HuH-7.5 (cell line): ENCODE results near the gene INPP5A.

Experiments
- DNase-seq: peaks from one replicate; pipeline ENCODE4 v3.0.0; 2011; ENCODE audit warnings: low spot score

Gene INPP5A

DNA sequence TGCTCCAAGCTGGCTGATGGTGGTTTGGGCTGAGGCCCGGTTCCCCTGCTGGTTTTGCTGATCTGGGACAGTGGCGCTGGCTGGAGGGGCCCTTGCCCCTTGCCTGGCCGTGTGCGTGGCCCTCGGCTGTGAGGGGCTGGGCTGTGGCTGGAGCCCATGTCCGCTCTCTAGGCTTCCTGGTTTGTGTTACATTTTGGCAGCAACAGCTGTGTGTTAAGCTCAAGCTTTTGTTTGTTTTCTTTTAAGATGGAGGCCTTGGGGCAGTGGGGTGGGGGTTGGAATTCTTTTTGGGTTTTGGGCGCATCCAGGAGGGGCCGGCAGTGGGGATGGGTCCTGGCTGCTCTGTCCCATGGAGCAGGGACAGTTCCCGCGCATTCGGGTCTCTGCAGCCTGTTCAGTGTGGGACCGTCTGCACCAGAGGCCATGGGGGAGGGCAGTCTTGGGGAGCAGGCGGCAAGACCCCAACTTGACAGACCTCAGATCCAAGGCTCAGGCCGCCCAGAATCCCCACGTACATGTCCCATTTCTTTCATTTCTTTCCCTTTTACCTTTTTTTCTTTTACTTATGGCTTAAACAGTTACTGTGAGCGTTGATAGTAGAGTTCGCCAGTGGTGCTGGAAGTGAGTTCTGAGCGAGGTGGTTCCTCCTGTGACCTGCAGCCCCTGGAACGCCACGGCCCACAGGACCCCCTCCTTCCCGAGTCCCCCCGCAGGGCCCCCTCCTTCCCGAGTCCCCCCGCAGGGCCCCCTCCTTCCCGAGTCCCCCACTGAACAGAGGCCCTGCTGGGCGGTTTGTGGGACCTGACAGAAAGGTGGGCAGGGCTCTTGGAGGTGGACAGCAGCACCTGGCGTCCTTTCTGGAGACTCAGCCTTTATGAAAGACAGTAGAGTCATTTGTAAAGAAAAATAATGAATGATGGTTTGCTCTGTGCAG, 75.3 kb downstream of the INPP5A start:
- DNase-seq, result no peak

DNA sequence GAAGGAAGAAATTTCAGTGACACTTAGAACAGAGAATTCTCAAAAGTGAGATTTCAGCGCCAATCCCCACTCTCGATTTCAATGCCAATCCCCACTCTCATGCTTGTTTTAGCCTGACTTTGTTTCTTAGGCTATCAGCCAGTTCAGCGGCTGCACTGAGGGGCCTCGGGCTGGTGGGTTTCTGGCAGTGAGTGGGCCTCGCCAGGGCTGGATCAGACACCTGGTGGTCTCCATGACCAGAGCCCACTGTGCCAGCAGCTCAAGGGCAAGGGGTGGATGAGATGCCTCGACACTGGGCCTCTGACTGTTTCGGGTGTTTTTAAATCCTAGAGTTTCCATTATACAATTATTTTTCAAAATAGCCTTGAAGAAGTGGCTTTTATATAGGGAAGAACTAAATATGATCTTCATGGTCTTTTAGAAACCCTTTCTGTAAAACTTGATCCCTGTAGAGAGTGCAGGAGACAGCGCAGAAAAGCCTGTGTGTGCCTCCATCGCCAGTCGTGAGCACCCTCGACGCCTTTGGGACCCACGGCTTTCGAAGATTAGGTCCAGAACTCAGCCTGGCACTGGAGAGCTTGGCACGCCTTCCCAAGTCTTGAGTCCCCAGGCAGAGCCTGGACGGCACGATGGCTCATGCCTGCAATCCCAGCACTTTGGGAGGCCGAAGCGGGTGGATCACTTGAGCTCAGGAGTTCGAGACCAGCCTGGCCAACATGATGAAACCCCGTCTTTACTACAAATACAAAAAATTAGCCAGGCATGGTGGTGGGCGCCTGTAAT, 76.2 kb downstream of the INPP5A start:
- DNase-seq, result no peak

DNA sequence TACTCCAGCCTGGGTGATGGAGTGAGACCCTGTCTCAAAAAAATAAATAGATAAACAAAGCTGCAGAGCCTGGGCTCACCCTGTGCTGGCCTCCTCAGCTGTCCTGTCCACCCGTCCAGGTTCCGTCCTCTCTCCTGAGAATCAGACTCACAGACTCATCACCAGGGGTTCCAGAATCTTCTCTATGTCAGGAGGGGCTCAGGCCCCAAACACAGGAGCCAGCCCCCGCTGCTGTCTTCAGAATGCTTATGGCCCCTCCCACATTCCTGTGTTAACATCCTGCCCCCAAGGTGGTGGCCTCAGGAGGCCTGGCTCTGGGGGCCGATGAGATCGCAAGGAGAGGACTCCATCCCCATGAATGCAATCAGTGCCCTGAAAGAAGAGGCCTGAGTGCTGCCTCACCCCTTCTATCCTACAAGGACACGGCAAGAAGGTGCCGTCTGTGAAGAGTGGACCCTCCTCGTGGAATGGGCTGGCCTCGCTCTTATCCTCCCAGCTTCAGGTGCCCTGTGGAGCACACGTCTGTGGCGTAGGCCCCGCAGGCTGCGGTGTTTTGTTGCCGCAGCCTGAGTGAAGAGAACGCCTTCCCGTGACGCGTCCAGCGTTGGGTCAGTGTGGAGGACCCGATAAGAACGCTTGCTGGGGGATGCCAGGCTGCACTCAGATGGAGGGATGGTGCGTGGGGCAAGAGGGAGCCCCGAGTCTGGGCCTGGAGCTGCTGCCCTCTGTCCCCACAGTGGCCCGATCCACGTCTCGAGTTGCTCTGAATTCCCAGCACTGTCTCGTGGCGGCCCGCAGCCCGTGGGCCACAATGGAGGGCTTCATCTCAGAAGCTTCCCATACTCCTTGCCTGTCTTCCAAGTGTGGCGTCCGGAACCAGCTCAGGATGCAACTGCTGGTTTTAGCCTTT, 77.1 kb downstream of the INPP5A start:
- no peak for DNase-seq

DNA sequence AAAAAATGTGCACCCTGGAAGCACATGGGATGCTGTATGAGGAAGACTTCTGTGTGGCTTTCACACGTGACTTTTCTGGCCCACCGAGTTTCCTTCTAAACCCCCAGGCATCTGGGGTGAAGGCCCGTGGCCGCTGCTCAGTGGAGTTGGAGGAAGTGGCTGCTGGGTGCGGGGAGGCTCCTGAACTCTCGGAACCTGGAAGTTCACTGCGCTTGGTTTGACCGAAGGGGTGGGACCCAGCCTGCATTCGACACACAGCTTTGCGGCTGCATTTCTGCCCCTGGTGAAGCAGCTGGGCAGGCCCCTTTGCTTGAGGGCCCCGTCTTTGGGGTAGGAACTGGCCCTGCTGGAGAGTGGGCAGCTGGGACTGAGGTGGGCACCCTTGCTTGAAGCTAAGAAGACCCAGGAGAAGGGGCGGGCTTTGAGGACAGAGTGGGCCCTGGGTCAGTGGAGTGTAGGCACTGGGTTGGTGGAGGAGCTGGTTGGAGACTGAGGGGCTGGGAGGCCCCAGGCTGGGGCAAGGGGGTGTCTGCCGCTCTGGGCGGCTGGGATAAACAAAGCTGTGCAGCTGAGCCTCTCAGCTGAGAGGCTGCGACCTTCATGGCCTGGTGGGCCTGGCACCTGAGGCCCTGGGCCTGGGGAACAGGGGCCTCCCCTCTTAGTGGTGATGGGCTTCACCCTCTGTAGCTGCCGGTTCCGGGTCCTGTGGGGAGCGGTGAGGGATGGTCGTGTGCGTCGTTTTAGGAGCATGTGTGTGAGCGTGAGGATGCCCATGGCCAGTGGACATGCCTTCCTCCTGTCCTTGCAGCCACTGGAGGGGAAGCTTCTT, 78.0 kb downstream of the INPP5A start:
- DNase-seq, result no peak

DNA sequence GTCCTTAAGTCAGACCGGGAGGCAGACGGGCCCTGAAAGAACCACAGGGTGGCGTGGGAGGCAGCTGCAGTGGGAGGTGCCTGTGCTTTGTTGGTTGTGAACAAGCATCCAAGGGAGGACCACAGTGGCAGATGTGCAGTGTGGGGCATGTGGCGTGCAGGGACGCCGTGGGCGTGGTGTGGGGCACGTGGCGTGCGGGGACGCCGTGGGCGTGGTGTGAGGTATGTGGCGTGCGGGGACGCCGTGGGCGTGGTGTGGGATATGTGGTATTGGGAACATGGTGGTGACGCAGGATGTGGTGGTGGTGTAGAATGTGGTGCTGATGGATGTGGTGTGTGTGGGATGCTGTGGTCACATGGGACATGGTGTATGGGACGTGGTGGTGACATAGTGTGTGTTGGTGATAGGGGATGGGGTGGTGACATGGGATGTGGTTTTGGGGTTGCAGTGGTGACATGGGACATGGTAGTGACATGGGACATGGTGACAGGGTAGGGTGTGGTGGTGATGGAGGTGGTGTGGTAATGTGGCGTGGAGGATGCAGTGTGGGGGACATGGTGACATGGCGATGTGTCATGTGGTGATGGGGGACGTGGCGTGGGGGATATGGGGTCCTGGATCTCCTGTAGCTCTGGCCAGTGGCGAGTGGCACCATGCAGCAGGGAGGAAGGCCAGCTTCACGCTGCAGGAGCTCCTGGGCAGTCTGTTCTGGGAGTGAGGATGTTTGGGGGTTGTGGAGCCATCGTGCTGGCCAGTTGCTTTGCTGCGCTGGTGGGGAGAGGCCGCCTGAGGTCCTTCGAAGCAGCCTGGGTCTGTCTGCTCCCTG, 78.8 kb downstream of the INPP5A start:
- no peak for DNase-seq

DNA sequence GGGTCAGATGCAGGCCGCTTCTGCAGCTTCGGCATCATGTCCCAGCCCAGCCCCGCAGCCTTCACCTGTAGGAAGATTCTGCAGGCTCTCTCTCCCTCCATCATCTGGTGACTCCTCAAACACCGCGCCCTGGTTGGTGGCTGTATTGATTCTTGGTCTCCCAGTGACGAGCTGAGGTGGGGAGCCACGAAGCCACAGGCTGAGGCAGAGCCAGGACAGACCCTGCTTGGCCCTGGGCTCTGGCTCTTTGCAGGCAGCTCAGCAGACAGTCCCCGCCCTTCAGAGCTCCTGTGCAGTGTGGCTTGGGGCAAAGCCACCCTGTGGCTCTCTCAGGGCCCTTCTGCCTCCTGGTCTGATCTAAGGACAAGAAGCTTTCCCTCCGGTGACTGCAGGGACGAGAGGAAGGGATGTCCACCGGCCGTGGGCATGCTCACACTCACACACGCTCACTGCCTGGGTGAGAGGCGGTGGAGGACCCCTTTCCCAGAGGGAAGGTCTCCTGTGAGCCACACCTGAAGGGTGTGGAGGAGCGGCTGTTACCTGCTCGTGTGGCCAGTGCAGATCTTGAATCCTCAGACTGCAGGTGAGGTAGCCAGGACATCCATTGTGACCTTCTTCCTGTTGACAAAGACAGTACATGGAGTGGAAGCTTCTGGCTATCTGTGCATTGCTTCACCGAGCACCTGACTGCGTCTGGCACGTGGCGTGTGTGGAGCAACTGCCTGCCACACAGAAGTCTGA, 79.6 kb downstream of the INPP5A start:
- no peak for DNase-seq

DNA sequence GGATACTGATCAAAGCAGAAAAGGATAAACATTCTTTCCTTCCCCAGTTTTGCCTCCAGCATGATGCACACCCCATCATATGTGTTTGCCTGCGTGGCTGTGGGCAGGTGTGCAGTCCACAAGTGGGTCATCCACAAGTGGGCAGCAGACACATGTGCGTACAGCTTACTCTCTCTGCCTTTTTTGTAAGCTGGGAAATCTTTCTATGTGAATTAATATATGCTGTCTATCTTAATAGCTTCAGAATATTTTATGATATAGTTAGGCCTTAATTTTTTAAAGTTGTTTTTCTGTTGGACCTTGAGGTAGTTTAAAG, 80.1 kb downstream of the INPP5A start:
- DNase-seq, result no peak

DNA sequence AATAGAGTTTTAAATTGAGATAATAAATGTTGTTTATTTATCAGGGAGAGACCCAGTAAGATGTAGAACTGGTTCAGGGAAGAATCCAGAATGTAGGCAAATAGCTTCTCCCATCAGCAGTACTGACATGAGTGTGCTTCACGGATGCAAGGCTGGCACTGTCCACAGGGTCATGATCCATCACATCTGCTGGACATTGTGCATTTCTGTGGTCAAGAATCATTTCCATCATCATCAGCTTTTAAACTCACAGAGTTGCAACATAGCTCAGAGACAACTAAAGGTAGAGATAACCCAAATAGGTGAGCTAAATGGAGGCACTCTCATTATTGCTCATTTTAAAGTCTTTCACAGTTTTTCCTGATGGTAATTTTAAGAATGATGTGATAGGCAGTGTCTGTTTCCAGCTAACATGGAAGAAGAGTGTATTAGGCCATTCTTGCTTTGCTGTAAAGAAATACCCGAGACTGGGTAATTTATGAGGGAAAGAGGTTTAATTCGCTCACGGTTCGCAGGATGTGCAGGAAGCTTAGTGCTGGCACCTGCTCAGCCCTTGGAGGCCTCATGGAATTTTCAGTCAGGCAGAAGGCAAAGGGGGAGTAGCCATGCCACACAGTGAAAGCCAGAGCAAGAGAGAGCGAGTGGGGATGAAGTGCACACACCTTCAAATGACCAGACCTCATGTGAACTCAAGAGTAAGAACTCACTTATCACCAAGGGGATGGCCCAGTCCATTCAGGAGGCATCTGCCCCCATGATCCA, 80.8 kb downstream of the INPP5A start:
- no peak for DNase-seq

DNA sequence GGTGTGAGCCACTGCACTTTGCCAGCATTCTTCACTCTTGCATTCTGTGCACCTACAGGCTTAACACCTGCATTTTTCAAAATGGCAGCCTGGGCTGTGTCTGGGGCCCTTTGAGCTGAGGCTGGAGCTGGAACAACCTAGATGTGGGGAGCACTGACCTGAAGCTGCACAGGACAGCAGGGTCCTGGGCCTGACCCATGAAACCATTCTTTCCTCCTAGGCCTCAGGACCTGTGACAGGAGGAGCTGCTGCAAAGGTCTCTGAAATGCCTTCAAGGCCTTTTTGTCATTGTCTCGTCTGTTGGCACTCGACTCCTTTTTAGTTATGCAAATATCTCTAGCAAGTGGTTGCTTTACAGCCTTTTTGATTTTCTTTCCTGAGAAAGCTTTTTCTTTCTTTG, 82.3 kb downstream of the INPP5A start:
- no peak for DNase-seq

DNA sequence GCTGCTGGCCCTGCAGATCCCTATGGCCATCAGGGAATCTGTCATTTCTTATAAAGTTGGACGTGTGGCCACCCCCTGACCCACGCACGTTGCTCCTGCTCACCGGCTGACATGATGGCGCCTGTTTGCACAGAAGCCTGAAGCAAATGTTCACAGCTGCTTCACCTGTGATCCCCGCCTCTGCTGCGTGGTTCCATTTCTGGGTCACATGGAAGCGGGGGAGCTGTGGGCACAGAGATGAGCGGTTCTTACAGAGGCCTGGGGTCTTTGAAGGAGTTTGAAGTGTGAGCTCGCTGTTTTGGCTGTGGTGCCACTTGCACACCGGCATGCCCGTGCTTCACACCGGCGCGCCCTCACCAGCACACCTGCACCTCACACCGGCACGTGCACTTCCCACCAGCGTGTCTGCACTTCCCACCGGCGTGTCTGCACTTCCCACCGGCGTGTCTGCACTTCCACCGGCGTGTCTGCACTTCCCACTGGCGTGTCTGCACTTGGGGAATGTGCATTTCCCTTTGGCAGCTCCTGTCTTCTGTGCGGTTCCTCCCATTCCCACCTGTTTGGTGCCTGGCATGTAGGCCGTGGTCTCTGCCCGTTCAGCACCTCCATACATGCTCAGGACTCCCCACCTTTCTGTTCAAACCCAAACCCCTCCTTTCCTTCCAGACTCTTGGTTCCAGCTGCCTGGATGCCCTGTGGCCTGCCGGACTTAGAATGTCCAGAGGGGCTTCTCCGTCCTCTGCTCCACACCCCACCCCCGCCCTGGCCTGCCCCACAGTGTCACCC, 86.7 kb downstream of the INPP5A start:
- no peak for DNase-seq

DNA sequence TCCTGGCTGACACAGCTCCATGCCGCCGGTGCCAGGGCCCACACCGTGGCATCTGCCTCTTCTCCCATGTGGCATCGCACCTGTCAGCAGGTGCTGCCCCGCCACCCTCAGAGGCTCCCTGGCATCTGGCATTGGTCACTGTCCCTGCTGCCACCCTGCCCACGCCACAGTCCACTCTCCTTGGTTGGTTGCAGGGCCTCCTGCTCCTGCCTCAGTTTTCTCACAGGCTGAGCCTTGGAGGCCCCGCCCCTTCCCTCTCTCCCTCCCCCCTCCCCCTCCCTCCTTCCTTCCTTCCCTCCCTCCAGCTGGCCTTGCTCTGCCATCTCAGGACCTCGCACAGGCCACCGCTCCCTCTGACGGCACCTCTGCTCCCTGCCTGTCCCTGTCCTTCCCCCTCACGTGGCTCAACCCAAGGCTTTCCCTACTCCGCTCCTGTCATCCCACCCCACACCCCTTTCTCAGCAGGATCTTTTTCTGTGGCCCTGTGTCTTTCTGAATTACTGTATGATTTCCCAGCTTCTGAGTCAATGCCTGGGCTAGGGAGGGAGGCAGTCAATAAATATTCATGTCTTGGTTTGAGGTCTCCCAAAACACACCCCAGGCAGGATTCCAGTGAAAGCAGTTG, 87.4 kb downstream of the INPP5A start:
- no peak for DNase-seq

DNA sequence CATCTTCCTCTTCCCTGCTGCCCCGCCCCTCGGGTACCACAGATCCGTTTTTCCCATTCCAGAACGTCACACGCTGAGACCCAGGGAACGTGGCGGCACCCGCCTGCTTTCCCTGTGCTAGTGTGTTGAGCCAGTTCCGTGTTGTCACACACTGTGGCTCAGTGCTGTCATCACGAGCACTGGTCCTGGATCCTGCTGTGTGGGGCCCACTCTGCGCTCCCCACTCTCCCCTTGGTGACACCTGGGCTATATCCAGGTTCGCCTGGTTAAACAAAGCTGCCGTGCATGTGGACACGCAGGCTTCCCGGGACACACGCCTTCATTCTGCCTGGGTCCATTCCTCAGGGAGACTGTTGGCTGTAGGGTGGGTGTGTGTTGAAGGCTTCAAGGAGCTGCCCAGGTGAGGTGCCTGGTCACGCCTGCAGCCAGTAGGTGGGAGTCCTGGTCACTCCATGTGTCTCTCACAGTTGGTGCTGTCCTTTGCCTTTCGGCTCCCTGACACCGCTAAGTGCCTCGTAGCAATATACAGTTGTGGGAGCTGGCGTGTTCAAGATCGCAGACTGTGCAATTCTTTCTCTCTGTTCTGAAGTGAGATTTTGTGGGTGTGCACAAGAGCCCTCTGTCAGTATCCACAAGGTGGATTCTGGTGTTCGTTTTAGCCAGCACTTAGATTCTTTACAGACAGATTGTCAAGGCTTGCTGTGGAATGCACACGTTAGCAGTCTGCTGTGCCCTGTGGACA, 88.6 kb downstream of the INPP5A start:
- no peak for DNase-seq

DNA sequence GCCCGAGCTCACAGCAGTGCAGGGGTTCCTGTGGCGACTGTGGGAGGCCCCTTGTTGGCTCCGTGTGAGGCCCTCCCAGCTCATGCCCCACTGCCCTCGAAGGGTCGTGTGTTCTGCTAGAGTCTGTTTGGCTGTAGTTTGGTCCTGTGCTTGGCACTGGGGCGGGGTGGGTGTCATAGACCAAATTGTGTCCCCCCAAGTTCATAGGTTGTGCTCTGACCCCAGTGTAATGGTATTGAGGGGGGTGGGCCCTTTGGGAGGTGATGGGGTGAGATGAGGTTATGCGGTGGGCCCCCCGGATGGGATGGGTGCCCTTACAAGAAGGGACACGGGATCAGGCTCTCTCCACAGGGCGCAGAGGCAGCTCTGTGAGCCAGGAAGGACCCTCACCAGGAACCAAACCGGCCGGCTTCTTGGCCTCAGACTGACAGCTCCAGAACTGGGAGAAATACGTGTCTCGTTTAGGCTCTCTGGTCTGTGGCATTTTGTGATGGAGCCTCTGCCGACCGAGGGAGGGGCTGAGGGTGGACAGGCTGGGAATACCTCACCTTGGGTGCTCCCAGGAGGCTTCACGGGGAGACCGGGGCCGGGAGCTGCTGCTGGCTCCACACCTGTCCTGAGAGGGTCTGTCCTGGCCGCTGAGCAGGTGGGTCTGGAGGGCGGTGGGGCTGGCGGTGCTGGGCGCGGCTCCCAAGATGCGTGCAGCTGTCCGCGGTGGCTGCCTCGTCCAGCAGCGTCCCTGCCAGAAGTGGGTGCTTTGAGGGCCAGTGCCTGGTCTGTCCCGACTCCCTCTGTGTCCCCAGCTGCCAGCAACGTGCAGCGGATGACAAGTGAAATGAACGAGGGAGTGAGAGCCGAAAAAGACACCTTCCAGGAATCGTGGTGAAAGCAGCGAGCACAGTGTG, 89.4 kb downstream of the INPP5A start:
- no peak for DNase-seq

DNA sequence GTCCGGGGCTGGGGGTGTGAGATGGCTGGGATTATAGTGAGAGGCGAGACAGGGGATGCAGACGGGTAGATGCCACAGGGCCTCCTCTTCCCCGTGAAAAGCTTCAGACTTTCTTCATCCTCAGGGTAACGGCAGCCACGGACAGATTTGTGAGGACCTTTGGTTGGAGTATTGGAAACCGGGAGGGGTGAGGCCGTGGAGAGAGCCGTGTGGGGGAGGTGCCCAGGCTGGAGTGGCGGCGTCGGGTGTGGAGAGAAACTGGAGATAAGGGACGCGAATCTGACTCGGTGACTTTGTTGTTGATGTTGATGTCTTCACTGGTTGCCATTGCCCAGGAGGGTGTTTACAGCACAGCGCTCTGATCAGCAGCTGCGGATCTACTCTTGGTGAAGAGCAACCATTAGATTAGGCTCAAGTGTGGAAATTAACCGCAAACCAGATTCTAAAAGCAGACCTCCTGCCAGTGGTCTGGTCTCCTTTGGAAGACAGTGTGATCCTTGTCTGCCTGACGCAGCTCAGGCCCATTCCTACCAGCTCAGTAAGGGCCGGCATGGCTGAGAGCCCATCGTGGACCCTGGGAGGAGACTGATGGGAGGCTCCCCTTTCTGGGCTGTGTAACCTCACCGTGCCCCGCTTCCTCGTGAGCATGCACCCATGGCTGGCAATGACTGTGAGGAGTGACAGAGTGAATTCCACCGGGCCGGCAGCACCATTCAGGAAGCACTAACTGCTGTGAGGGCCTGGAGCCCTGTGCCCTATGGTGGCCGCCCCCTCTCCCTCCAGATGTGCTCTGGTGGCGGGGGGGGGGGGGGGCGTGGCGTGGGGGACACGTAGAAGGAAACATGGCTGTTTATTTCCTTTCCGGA, 90.3 kb downstream of the INPP5A start:
- no peak for DNase-seq
